MCF 10A (cell line): ENCODE results near the gene EXOC4. TPM values are rescaled to one million over a fixed set of nuclear protein-coding genes. Genes with fewer than 3 reads are reported as not detected.

ENCODE experiments used
- BruUV-seq: library from RNA; stranded (reverse); fragments of 400-500 nt; replicated peaks from 2 replicates; lab custom pipeline; 2021; lab: Mats Ljungman, UMichigan
- CTCF ChIA-PET: fragments of 300-600 bp; sonication (Branson Sonifier 250); formaldehyde crosslinking; extraction: SDS; loops from one replicate; lab custom pipeline; 2021; ENCODE audit warnings: antibody characterized with exemption, inconsistent platforms; lab: Yijun Ruan, JAX
- POLR2A ChIA-PET: fragments of 300-600, 350-650 bp; sonication (Branson Sonifier 250); formaldehyde crosslinking; extraction: SDS; loops from one replicate; lab custom pipeline; 2020; ENCODE audit warnings: antibody characterized with exemption, inconsistent platforms; lab: Yijun Ruan, JAX
- DNase-seq: peaks from one replicate; pipeline ENCODE4 v3.0.0-alpha.2; 2018; ENCODE audit not compliant: unreplicated experiment
- H3K27ac Mint-ChIP-seq: one replicate; pipeline ENCODE4 v1.8.0; 2022; ENCODE audit warnings: mild to moderate bottlenecking, low read depth, mixed read lengths; ENCODE audit not compliant: unreplicated experiment
- H3K27me3 Mint-ChIP-seq: one replicate; pipeline ENCODE4 v1.8.0; 2022; ENCODE audit warnings: mixed read lengths; ENCODE audit not compliant: insufficient read depth, unreplicated experiment
- H3K36me3 Mint-ChIP-seq: one replicate; pipeline ENCODE4 v1.8.0; 2022; ENCODE audit warnings: mild to moderate bottlenecking, moderate library complexity, mixed read lengths; ENCODE audit not compliant: insufficient read depth, unreplicated experiment
- H3K4me1 Mint-ChIP-seq: one replicate; pipeline ENCODE4 v1.8.0; 2022; ENCODE audit warnings: mixed read lengths; ENCODE audit not compliant: insufficient read depth, unreplicated experiment
- H3K4me3 Mint-ChIP-seq: one replicate; pipeline ENCODE4 v1.8.0; 2022; ENCODE audit warnings: mild to moderate bottlenecking, moderate library complexity, mixed read lengths; ENCODE audit not compliant: unreplicated experiment
- H3K9me3 Mint-ChIP-seq: one replicate; pipeline ENCODE4 v1.8.0; 2022; ENCODE audit warnings: mixed read lengths; ENCODE audit not compliant: unreplicated experiment
- CTCF ChIP-seq: fragments of 200-600 bp; IDR thresholded peaks from one replicate; pipeline ENCODE4 v1.8.0; 2022; ENCODE audit warnings: antibody characterized with exemption, mild to moderate bottlenecking; ENCODE audit not compliant: unreplicated experiment
- intact Hi-C: fragments of 100-400 bp; cut with micrococcal nuclease; formaldehyde crosslinking; loops from 2 replicates; pipeline ENCODE4 v1.14.1; 2022
- total RNA-seq: library from RNA; stranded (reverse); gene quantifications from 2 replicates; pipeline ENCODE4 v1.2.3, GENCODE V29; 2022

The EXOC4 gene
- total RNA-seq, 1 experiment from 2014 or later: 105 TPM

- intact Hi-C loops: loop anchor here (5.0 to 10.0 kb wide), 3 partner anchors 584 to 1702 kb away; no protein-coding TSS in a partner anchor
- H3K27me3 Mint-ChIP-seq: no peaks in the 10 kb centered on the region
- no TSS peak for BruUV-seq
- H3K9me3 Mint-ChIP-seq: no peaks in the 10 kb centered on the region
- ChIA-PET CTCF (interaction anchor here (0.6 to 1.3 kb wide), 6 partner anchors 12 to 1438 kb away, joined by 3 read pairs; no protein-coding TSS in a partner anchor), POLR2A (no interaction called here)
- TF ChIP-seq CTCF: no peak
- no peaks in the 10 kb centered on the region for H3K36me3 Mint-ChIP-seq
- no peak overlapping the region for H3K4me3 Mint-ChIP-seq
- no peak for DNase-seq
- no peaks in the 10 kb centered on the region for H3K4me1 Mint-ChIP-seq
- H3K27ac Mint-ChIP-seq: no peak overlapping the region
These were observed 766.4 kb downstream of the EXOC4 start for GRCh38 chr7:134019251-134019650.

- Mint-ChIP-seq H3K4me1 (no peaks in the 10 kb centered on the region), H3K9me3 (no peaks in the 10 kb centered on the region), H3K27ac (no peak overlapping the region), H3K4me3 (no peak overlapping the region), H3K27me3 (no peaks in the 10 kb centered on the region), H3K36me3 (no peaks in the 10 kb centered on the region)
- CTCF ChIA-PET: interaction anchor here (0.6 to 1.6 kb wide), 6 partner anchors 9 to 336 kb away, joined by 3 to 7 read pairs (median 4); no protein-coding TSS in a partner anchor
- no peak for DNase-seq
- BruUV-seq: no TSS peak
- TF ChIP-seq CTCF: no peak
- intact Hi-C loops: no loop called here
- POLR2A ChIA-PET: interaction anchor here (0.7 to 1.1 kb wide), 3 partner anchors 19 to 807 kb away, joined by 4 read pairs; partner anchors contain the start of gene SLC35B4
These were observed 769.0 kb downstream of the EXOC4 start for GRCh38 chr7:134021836-134022235.

GRCh38 chr7:134022286-134022911, 769.5 kb downstream of the EXOC4 start:
- no TSS peak for BruUV-seq
- Mint-ChIP-seq H3K27me3 (no peaks in the 10 kb centered on the region), H3K4me1 (no peaks in the 10 kb centered on the region), H3K27ac (no peak overlapping the region), H3K36me3 (no peaks in the 10 kb centered on the region), H3K4me3 (no peak overlapping the region), H3K9me3 (no peaks in the 10 kb centered on the region)
- no peak for TF ChIP-seq CTCF
- DNase-seq: no peak
- ChIA-PET POLR2A (interaction anchor here (0.7 to 1.1 kb wide), 3 partner anchors 20 to 807 kb away, joined by 4 read pairs; partner anchors contain the start of gene SLC35B4), CTCF (interaction anchor here (0.6 to 1.6 kb wide), 7 partner anchors 9 to 396 kb away, joined by 3 to 7 read pairs (median 3); no protein-coding TSS in a partner anchor)
- intact Hi-C loops: no loop called here

GRCh38 chr7:134024739-134025138, 771.9 kb downstream of the EXOC4 start:
- H3K27ac Mint-ChIP-seq: no peak overlapping the region
- TF ChIP-seq CTCF: no peak
- H3K27me3 Mint-ChIP-seq: no peaks in the 10 kb centered on the region
- no TSS peak for BruUV-seq
- DNase-seq: no peak
- H3K36me3 Mint-ChIP-seq: no peaks in the 10 kb centered on the region
- intact Hi-C loops: no loop called here
- no peaks in the 10 kb centered on the region for H3K4me1 Mint-ChIP-seq
- no peaks in the 10 kb centered on the region for H3K9me3 Mint-ChIP-seq
- CTCF ChIA-PET: interaction anchor here (0.6 to 1.5 kb wide), 4 partner anchors 8 to 397 kb away, joined by 3 to 8 read pairs (median 4); no protein-coding TSS in a partner anchor
- H3K4me3 Mint-ChIP-seq: no peak overlapping the region
- POLR2A ChIA-PET: interaction anchor here (0.7 kb wide), 1 partner anchor 1444 kb away, joined by 3 read pairs; no protein-coding TSS in a partner anchor
